Fibroblast of villous mesenchyme (primary cell): ENCODE results near the gene LST1. TPM values are rescaled to one million over a fixed set of nuclear protein-coding genes. Genes with fewer than 3 reads are reported as not detected.

ENCODE experiments used
- DNase-seq: peaks from one replicate; pipeline ENCODE4 v3.0.0-alpha.2; 2010; ENCODE audit warnings: low read depth
- H3K4me3 ChIP-seq: 2 replicates; pipeline ENCODE4 v1.5.1; 2011; ENCODE audit warnings: low read depth, mild to moderate bottlenecking, low read length
- small RNA-seq: library from RNA; depleted of rRNA; stranded (forward); fragments of <200 nt; gene quantifications from one replicate; pipeline ENCODE3, GENCODE V24; 2012
- total RNA-seq: library from RNA; depleted of rRNA; stranded (reverse); fragments of >200 nt; gene quantifications from 2 replicates; pipeline ENCODE4 v1.2.3, GENCODE V29; 2012
- TF ChIP-seq, protein P1 (sequence below): IDR thresholded peaks from 2 replicates; pipeline ENCODE4 v1.5.1; 2012; ENCODE audit warnings: low read depth, mild to moderate bottlenecking, low read length; ENCODE audit not compliant: insufficient read depth

The LST1 gene
- total RNA-seq, 1 donor, result not detected

DNA sequence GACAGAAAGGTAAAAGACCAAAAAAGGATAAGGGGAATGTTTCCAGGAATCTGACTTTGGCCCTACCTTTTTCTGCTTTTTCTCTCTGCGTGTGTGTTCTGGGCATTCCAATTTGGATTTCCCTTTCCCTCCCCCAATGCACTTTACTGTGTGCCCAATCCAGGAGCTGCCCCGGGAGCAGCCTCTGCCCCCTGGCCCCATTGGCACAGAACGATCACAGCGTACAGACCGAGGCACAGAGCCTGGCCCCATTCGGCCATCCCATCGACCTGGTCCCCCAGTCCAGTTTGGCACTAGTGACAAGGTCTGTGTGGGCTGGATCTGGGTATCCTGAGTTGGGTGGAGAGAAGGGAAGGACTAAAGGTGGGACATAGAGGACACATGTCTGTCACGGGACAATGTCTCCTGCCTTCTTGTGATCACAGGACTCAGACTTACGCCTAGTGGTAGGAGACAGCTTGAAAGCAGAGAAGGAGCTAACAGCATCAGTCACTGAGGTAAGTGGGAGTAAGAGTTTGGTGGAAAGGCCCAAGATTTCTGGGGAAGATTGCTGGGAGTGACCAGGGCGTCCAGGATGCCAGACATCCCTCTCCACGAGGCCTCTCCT lies 49.0 kb downstream of the LST1 start:
- H3K4me3 ChIP-seq, result no peak overlapping the region
- DNase-seq, result no peak
- TF ChIP-seq, protein P1, sequence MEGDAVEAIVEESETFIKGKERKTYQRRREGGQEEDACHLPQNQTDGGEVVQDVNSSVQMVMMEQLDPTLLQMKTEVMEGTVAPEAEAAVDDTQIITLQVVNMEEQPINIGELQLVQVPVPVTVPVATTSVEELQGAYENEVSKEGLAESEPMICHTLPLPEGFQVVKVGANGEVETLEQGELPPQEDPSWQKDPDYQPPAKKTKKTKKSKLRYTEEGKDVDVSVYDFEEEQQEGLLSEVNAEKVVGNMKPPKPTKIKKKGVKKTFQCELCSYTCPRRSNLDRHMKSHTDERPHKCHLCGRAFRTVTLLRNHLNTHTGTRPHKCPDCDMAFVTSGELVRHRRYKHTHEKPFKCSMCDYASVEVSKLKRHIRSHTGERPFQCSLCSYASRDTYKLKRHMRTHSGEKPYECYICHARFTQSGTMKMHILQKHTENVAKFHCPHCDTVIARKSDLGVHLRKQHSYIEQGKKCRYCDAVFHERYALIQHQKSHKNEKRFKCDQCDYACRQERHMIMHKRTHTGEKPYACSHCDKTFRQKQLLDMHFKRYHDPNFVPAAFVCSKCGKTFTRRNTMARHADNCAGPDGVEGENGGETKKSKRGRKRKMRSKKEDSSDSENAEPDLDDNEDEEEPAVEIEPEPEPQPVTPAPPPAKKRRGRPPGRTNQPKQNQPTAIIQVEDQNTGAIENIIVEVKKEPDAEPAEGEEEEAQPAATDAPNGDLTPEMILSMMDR, result no peak

DNA sequence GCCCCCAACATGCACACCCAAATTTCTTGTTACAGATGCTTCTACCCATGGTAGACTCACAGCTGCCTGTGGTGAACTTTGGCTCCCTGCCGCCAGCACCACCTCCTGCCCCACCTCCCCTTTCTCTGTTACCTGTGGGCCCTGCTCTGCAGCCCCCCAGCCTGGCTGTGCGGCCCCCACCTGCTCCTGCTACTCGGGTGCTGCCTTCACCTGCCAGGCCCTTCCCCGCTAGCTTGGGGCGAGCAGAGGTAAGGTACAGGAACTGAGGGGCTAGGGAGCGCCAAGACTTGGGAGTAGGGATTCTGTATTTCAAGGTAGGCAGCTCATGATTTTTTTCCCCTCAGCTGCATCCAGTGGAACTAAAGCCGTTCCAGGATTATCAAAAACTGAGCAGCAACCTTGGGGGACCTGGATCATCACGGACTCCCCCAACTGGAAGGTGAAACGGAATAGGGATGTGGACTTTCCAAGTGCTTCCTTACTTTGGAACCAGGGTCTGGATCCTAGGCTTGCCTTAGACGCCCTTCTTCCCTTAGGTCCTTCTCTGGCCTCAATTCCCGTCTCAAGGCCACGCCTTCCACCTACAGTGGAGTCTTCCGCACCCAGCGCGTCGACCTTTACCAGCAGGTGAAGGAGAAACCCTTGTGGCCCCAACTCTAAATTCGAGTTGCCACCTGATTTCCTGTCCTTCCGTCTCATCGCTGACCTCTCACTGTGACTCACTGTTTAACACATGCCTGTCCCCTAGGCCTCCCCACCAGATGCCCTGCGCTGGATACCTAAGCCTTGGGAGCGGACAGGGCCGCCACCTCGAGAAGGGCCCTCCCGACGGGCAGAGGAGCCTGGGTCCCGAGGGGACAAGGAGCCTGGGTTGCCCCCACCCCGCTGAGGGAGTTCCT lies 50.9 kb downstream of the LST1 start:
- no peak overlapping the region for H3K4me3 ChIP-seq
- TF ChIP-seq, protein P1, result no peak
- DNase-seq, result no peak

Small RNA genes lying within 50 kb of the gene (small RNA-seq; reads per million reads assigned to genes)
- gene MIR6832 (not detected), gene SNORA38 (136 reads per million, percentile 97 among the genes with 10 or more reads in this experiment), gene SNORD117 (606 reads per million, percentile 99 among the genes with 10 or more reads in this experiment), gene SNORD84 (not detected), gene UQCRHP1 (not detected)

Other genes starting within 250 kb of the LST1 start
- 475 and 661 TPM in 2 replicates for gene HLA-B, start 229.1 kb upstream of the LST1 start, total RNA-seq
- gene MICA, start 182.7 kb upstream of the LST1 start, total RNA-seq, result 45.3 and 54.8 TPM in 2 replicates
- gene MICB, start 88.1 kb upstream of the LST1 start, total RNA-seq, result 15.5 and 30.7 TPM in 2 replicates
- not detected in 2 replicates for gene MCCD1, start 57.3 kb upstream of the LST1 start, total RNA-seq
- 407 and 463 TPM in 2 replicates for gene DDX39B, start 44.3 kb upstream of the LST1 start, total RNA-seq
- gene ATP6V1G2, start 39.7 kb upstream of the LST1 start, total RNA-seq, result 1.3 and 3.0 TPM in 2 replicates
- gene NFKBIL1, start 38.7 kb upstream of the LST1 start, total RNA-seq, result 12.5 and 20.3 TPM in 2 replicates
- gene LTA, start 14.0 kb upstream of the LST1 start, total RNA-seq, result not detected in 2 replicates
- under 0.01 TPM in 2 replicates for gene TNF, start 10.7 kb upstream of the LST1 start, total RNA-seq
- gene LTB, start 3.9 kb upstream of the LST1 start, total RNA-seq, result 0.32 TPM in 1 of 2 replicates, not detected in the other
- not detected in 2 replicates for gene NCR3, start 6.7 kb downstream of the LST1 start, total RNA-seq
- not detected in 2 replicates for gene AIF1, start 29.0 kb downstream of the LST1 start, total RNA-seq
- gene PRRC2A, start 34.4 kb downstream of the LST1 start, total RNA-seq, result 75.4 and 84.2 TPM in 2 replicates
- gene BAG6, start 66.4 kb downstream of the LST1 start, total RNA-seq, result 123 and 166 TPM in 2 replicates
- gene APOM, start 69.6 kb downstream of the LST1 start, total RNA-seq, result 0.43 and 0.97 TPM in 2 replicates
- 20.7 and 21.9 TPM in 2 replicates for gene C6orf47, start 74.5 kb downstream of the LST1 start, total RNA-seq
- 16.1 and 20.7 TPM in 2 replicates for gene GPANK1, start 78.7 kb downstream of the LST1 start, total RNA-seq
- 136 and 144 TPM in 2 replicates for gene CSNK2B, start 79.8 kb downstream of the LST1 start, total RNA-seq
- 3.2 and 3.9 TPM in 2 replicates for gene LY6G5B, start 83.7 kb downstream of the LST1 start, total RNA-seq
- gene LY6G5C, start 94.8 kb downstream of the LST1 start, total RNA-seq, result 0.43 and 0.64 TPM in 2 replicates
- gene ABHD16A, start 117.0 kb downstream of the LST1 start, total RNA-seq, result 43.2 and 76.0 TPM in 2 replicates
- gene LY6G6F, start 120.6 kb downstream of the LST1 start, total RNA-seq, result not detected in 2 replicates
- gene LY6G6D, start 129.1 kb downstream of the LST1 start, total RNA-seq, result not detected in 2 replicates
- not detected in 2 replicates for gene LY6G6C, start 135.5 kb downstream of the LST1 start, total RNA-seq
- not detected in 2 replicates for gene MPIG6B, start 137.1 kb downstream of the LST1 start, total RNA-seq
- 60.5 and 68.0 TPM in 2 replicates for gene DDAH2, start 143.0 kb downstream of the LST1 start, total RNA-seq
- 586 and 701 TPM in 2 replicates for gene CLIC1, start 150.3 kb downstream of the LST1 start, total RNA-seq
- gene MSH5, start 153.7 kb downstream of the LST1 start, total RNA-seq, result 9.5 and 13.9 TPM in 2 replicates
- 0.43 and 1.3 TPM in 2 replicates for gene SAPCD1, start 176.4 kb downstream of the LST1 start, total RNA-seq
- under 0.01 TPM in 2 replicates for gene VWA7, start 191.1 kb downstream of the LST1 start, total RNA-seq
- 60.0 and 73.1 TPM in 2 replicates for gene VARS1, start 209.5 kb downstream of the LST1 start, total RNA-seq
- gene LSM2, start 220.7 kb downstream of the LST1 start, total RNA-seq, result 21.6 and 23.7 TPM in 2 replicates
- gene HSPA1L, start 229.0 kb downstream of the LST1 start, total RNA-seq, result 0.86 and 0.97 TPM in 2 replicates
- gene HSPA1A, start 229.3 kb downstream of the LST1 start, total RNA-seq, result 77.0 and 132 TPM in 2 replicates
- gene HSPA1B, start 241.5 kb downstream of the LST1 start, total RNA-seq, result 84.4 and 148 TPM in 2 replicates